Liver (tissue), 9 donors: ENCODE data around the gene TRMT13. TPM values are rescaled to one million over a fixed set of nuclear protein-coding genes. Genes with fewer than 3 reads are reported as not detected.

Experiments
- DNase-seq: peaks from one replicate; pipeline ENCODE4 v3.0.0-alpha.2; 2017; ENCODE audit warnings: low spot score
- H3K27ac ChIP-seq, 2 donors: one replicate each; pipeline ENCODE4 v1.7.0; 2013; ENCODE audit warnings: inconsistent platforms in 2 of 2, low read length in 2 of 2, control low read depth in 1 of 2, low read depth in 1 of 2, mild to moderate bottlenecking in 1 of 2
- H3K27me3 ChIP-seq, 4 donors: one replicate each; pipeline versions ENCODE4 v1.6.1 to v1.7.0; 2013; ENCODE audit warnings: low read length in 3 of 4, inconsistent platforms in 1 of 4, mild to moderate bottlenecking in 1 of 4, moderate library complexity in 1 of 4; ENCODE audit not compliant: control insufficient read depth in 4 of 4, insufficient read depth in 4 of 4
- H3K36me3 ChIP-seq, 4 donors: one replicate each; pipeline versions ENCODE4 v1.6.1 to v1.7.0; 2013; ENCODE audit warnings: low read length in 3 of 4, mild to moderate bottlenecking in 3 of 4, low read depth in 1 of 4, moderate library complexity in 1 of 4; ENCODE audit not compliant: control insufficient read depth in 4 of 4, insufficient read depth in 3 of 4
- H3K4me1 ChIP-seq, 4 donors: one replicate each; pipeline versions ENCODE4 v1.6.1 to v1.7.0; 2013; ENCODE audit warnings: low read length in 3 of 4, mild to moderate bottlenecking in 3 of 4, moderate library complexity in 1 of 4; ENCODE audit not compliant: control insufficient read depth in 4 of 4, insufficient read depth in 4 of 4
- H3K4me3 ChIP-seq, 3 donors: one replicate each; pipeline versions ENCODE4 v1.6.1 to v1.7.0; 2013; ENCODE audit warnings: low read length in 3 of 3, control low read depth in 1 of 3, low read depth in 1 of 3, mild to moderate bottlenecking in 1 of 3
- H3K9ac ChIP-seq, 2 donors: one replicate each; pipeline ENCODE4 v1.7.0; 2013; ENCODE audit warnings: low read length in 2 of 2, mild to moderate bottlenecking in 2 of 2, moderate library complexity in 2 of 2, control low read depth in 1 of 2, low read depth in 1 of 2
- H3K9me3 ChIP-seq, 4 donors: one replicate each; pipeline versions ENCODE4 v1.6.1 to v1.7.0; 2013; ENCODE audit warnings: low read length in 3 of 4; ENCODE audit not compliant: control insufficient read depth in 4 of 4
- EGR1 ChIP-seq, 2 donors: IDR thresholded peaks; 2 replicates each; pipeline ENCODE4 v1.6.1; 2016 to 2018; ENCODE audit warnings: antibody characterized with exemption in 2 of 2, low read depth in 2 of 2
- FOXA1 ChIP-seq: IDR thresholded peaks from 2 replicates; pipeline ENCODE4 v1.6.1; 2016; ENCODE audit warnings: antibody characterized with exemption
- FOXA2 ChIP-seq: IDR thresholded peaks from 2 replicates; pipeline ENCODE4 v1.6.1; 2016; ENCODE audit warnings: antibody characterized with exemption
- GABPA ChIP-seq, 2 donors: IDR thresholded peaks in 1 of 2; conservative IDR thresholded peaks in 1 of 2; 2 replicates each; pipeline ENCODE4 v1.6.1; 2016; ENCODE audit warnings: antibody characterized with exemption in 2 of 2, mild to moderate bottlenecking in 1 of 2, moderate library complexity in 1 of 2
- HNF4A ChIP-seq, 2 donors: conservative IDR thresholded peaks; 2 replicates each; pipeline ENCODE4 v1.6.1; 2016; ENCODE audit warnings: antibody characterized with exemption in 2 of 2, mild to moderate bottlenecking in 2 of 2
- HNF4G ChIP-seq: IDR thresholded peaks from 2 replicates; pipeline ENCODE4 v1.6.1; 2016; ENCODE audit warnings: antibody characterized with exemption
- JUND ChIP-seq, 2 donors: IDR thresholded peaks; 2 replicates each; pipeline ENCODE4 v1.6.1; 2016; ENCODE audit warnings: antibody characterized with exemption in 2 of 2
- NR2F2 ChIP-seq: IDR thresholded peaks from 2 replicates; pipeline ENCODE4 v1.6.1; 2016; ENCODE audit warnings: antibody characterized with exemption
- RAD21 ChIP-seq, 2 donors: IDR thresholded peaks; 2 replicates each; pipeline ENCODE4 v1.6.1; 2016; ENCODE audit warnings: antibody characterized with exemption in 2 of 2, mild to moderate bottlenecking in 2 of 2
- RXRA ChIP-seq, 2 donors: IDR thresholded peaks; 2 replicates each; pipeline ENCODE4 v1.6.1; 2017 to 2018; ENCODE audit warnings: antibody characterized with exemption in 2 of 2, mild to moderate bottlenecking in 1 of 2
- SP1 ChIP-seq: IDR thresholded peaks from 2 replicates; pipeline ENCODE4 v1.6.1; 2018; ENCODE audit warnings: antibody characterized with exemption, mild to moderate bottlenecking
- TAF1 ChIP-seq: conservative IDR thresholded peaks from 2 replicates; pipeline ENCODE4 v1.6.1; 2016; ENCODE audit warnings: antibody characterized with exemption, mild to moderate bottlenecking
- YY1 ChIP-seq: IDR thresholded peaks from 2 replicates; pipeline ENCODE4 v1.6.1; 2016; ENCODE audit warnings: antibody characterized with exemption, mild to moderate bottlenecking
- WGBS: extraction: QIAGEN DNeasy Blood & Tissue Kit; methylation state at CpG from one replicate; pipeline ENCODE4 v1.1.7; 2013; 5-methylcytosine and 5-hydroxymethylcytosine counted together
- polyA plus RNA-seq, 2 donors: library from polyadenylated mRNA; stranded (reverse) in 1 of 2; unstranded in 1 of 2; fragments of 200-250 nt in 1 of 2; fragments of >200 nt in 1 of 2; fragmentation: Nextera tagmentation in 1 of 2; extraction: Ambion mirVana in 1 of 2; gene quantifications; one replicate each; pipeline versions ENCODE4 v1.2.1 to v1.2.3, GENCODE V29; 2013 to 2015
- total RNA-seq, 2 donors: library from RNA; depleted of rRNA; stranded (reverse); fragments of >200 nt; gene quantifications; one replicate each; pipeline ENCODE4 v1.2.3, GENCODE V29; 2014
- TF ChIP-seq, protein P1 (sequence below): IDR thresholded peaks from 2 replicates; pipeline ENCODE4 v1.6.1; 2016; ENCODE audit warnings: antibody characterized with exemption, mild to moderate bottlenecking
- TF ChIP-seq, protein P2 (sequence below): IDR thresholded peaks from 2 replicates; pipeline ENCODE4 v1.6.1; 2016; ENCODE audit warnings: antibody characterized with exemption
- TF ChIP-seq, protein P3 (sequence below): IDR thresholded peaks from 2 replicates; pipeline ENCODE4 v1.6.1; 2016; ENCODE audit warnings: antibody characterized with exemption
- TF ChIP-seq, protein P4 (sequence below): IDR thresholded peaks from 2 replicates; pipeline ENCODE4 v1.6.1; 2016; ENCODE audit warnings: antibody characterized with exemption
- TF ChIP-seq, protein P5 (sequence below): fragments of 150-350 bp; IDR thresholded peaks from 2 replicates; pipeline ENCODE4 v1.5.1; 2017; ENCODE audit warnings: improper control_type of control experiment, low read depth, low read length; ENCODE audit not compliant: missing input control
- donor health status: healthy.
- donor health status: healthy.
- donor health status: healthy.
- donor health status: healthy.
- donor health status: healthy.

The TRMT13 gene
- total and polyA plus RNA-seq, 4 donors, result 3.5 to 11.2 (median 9.3) TPM

DNA sequence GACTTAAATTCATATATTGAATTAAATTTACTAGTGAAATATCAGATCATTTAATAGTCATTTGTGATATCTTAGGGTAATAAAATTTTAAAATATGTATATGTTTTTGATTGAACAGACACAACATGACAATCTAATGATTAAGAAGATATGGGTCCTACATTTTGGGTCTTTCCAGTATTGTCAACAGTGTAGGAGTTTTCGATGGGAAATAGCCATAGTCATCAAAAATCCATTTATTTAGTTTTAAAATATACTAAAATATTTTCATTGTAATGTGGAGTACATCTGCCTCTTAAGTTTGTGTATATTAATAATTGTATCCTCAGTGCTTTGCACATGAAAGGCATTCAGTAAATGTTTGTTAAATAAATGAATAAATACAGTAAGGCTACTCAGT is 14.0 kb downstream of the TRMT13 start:
- Histone ChIP-seq H3K4me3 (no peak overlapping the region), H3K27ac (no peak overlapping the region), H3K27me3 (no peaks in the 10 kb centered on the region), H3K9me3 (no peaks in the 10 kb centered on the region), H3K4me1 (no peaks in the 10 kb centered on the region), H3K9ac (no peak overlapping the region), H3K36me3 (peaks cover 0 to 56% (median 53%) of the 10 kb centered on the region in 4 donors)
- TF ChIP-seq, protein P1, sequence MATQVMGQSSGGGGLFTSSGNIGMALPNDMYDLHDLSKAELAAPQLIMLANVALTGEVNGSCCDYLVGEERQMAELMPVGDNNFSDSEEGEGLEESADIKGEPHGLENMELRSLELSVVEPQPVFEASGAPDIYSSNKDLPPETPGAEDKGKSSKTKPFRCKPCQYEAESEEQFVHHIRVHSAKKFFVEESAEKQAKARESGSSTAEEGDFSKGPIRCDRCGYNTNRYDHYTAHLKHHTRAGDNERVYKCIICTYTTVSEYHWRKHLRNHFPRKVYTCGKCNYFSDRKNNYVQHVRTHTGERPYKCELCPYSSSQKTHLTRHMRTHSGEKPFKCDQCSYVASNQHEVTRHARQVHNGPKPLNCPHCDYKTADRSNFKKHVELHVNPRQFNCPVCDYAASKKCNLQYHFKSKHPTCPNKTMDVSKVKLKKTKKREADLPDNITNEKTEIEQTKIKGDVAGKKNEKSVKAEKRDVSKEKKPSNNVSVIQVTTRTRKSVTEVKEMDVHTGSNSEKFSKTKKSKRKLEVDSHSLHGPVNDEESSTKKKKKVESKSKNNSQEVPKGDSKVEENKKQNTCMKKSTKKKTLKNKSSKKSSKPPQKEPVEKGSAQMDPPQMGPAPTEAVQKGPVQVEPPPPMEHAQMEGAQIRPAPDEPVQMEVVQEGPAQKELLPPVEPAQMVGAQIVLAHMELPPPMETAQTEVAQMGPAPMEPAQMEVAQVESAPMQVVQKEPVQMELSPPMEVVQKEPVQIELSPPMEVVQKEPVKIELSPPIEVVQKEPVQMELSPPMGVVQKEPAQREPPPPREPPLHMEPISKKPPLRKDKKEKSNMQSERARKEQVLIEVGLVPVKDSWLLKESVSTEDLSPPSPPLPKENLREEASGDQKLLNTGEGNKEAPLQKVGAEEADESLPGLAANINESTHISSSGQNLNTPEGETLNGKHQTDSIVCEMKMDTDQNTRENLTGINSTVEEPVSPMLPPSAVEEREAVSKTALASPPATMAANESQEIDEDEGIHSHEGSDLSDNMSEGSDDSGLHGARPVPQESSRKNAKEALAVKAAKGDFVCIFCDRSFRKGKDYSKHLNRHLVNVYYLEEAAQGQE, result no peak
- no peak for TF ChIP-seq JUND (IDR thresholded peaks at IDR 0.05)
- TF ChIP-seq, protein P2, sequence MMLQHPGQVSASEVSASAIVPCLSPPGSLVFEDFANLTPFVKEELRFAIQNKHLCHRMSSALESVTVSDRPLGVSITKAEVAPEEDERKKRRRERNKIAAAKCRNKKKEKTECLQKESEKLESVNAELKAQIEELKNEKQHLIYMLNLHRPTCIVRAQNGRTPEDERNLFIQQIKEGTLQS, result no peak
- TF ChIP-seq HNF4A (conservative IDR thresholded peaks at IDR 0.05), result no peak
- TF ChIP-seq FOXA2, result no peak
- TF ChIP-seq HNF4G, result no peak
- TF ChIP-seq FOXA1, result no peak
- no peak for TF ChIP-seq EGR1 (IDR thresholded peaks at IDR 0.05; ENCODE audit: low read depth in 2 of 2)
- no peak for TF ChIP-seq NR2F2
- no peak for TF ChIP-seq YY1
- no peak for TF ChIP-seq TAF1
- TF ChIP-seq, protein P3, sequence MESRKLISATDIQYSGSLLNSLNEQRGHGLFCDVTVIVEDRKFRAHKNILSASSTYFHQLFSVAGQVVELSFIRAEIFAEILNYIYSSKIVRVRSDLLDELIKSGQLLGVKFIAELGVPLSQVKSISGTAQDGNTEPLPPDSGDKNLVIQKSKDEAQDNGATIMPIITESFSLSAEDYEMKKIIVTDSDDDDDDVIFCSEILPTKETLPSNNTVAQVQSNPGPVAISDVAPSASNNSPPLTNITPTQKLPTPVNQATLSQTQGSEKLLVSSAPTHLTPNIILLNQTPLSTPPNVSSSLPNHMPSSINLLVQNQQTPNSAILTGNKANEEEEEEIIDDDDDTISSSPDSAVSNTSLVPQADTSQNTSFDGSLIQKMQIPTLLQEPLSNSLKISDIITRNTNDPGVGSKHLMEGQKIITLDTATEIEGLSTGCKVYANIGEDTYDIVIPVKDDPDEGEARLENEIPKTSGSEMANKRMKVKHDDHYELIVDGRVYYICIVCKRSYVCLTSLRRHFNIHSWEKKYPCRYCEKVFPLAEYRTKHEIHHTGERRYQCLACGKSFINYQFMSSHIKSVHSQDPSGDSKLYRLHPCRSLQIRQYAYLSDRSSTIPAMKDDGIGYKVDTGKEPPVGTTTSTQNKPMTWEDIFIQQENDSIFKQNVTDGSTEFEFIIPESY, result no peak
- TF ChIP-seq RXRA (IDR thresholded peaks at IDR 0.05), result no peak
- no peak for TF ChIP-seq RAD21 (IDR thresholded peaks at IDR 0.05)
- TF ChIP-seq SP1, result no peak
- 98% methylated on average over 1 of the region's 1 CpG for WGBS
- DNase-seq, result no peak

DNA sequence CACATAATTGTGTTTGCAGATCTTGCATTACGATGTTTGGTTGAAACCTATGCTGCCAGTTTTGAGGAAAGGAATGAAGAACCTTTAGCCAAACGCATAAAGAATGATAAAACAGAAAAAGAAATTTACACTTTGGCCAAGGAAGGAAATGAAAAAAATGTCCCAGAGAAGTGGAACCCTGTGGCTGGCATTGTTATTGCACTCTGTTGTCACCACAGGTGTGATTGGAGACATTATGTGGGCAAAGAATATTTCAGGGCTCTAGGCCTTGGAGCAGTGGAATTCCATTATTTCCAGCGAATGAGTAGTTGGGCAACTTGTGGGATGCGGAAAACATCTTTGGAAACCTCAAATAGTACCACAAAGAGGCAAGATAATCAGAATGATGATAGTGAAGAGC is 14.9 kb downstream of the TRMT13 start:
- H3K4me3 ChIP-seq, result no peak overlapping the region
- H3K4me1 ChIP-seq, result no peaks in the 10 kb centered on the region
- H3K27ac ChIP-seq, result no peak overlapping the region
- no peaks in the 10 kb centered on the region for H3K9me3 ChIP-seq
- DNase-seq, result no peak
- no peaks in the 10 kb centered on the region for H3K27me3 ChIP-seq
- no peak overlapping the region for H3K9ac ChIP-seq
- H3K36me3 ChIP-seq, result peaks cover 0 to 50% (median 47%) of the 10 kb centered on the region in 4 donors
- WGBS, result 93% methylated on average over 4 of the region's 4 CpGs
- TF ChIP-seq FOXA1, result no peak
- no peak for TF ChIP-seq SP1
- no peak for TF ChIP-seq YY1
- TF ChIP-seq HNF4G, result no peak
- TF ChIP-seq, protein P4, sequence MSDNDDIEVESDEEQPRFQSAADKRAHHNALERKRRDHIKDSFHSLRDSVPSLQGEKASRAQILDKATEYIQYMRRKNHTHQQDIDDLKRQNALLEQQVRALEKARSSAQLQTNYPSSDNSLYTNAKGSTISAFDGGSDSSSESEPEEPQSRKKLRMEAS, result no peak
- TF ChIP-seq GABPA (IDR thresholded peaks at IDR 0.05 in 1 of 2, conservative IDR thresholded peaks at IDR 0.05 in 1 of 2), result no peak
- no peak for TF ChIP-seq JUND (IDR thresholded peaks at IDR 0.05)
- TF ChIP-seq, protein P5, sequence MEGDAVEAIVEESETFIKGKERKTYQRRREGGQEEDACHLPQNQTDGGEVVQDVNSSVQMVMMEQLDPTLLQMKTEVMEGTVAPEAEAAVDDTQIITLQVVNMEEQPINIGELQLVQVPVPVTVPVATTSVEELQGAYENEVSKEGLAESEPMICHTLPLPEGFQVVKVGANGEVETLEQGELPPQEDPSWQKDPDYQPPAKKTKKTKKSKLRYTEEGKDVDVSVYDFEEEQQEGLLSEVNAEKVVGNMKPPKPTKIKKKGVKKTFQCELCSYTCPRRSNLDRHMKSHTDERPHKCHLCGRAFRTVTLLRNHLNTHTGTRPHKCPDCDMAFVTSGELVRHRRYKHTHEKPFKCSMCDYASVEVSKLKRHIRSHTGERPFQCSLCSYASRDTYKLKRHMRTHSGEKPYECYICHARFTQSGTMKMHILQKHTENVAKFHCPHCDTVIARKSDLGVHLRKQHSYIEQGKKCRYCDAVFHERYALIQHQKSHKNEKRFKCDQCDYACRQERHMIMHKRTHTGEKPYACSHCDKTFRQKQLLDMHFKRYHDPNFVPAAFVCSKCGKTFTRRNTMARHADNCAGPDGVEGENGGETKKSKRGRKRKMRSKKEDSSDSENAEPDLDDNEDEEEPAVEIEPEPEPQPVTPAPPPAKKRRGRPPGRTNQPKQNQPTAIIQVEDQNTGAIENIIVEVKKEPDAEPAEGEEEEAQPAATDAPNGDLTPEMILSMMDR, result no peak
- TF ChIP-seq, protein P3, result no peak
- no peak for TF ChIP-seq RAD21 (IDR thresholded peaks at IDR 0.05)
- no peak for TF ChIP-seq NR2F2
- TF ChIP-seq EGR1 (IDR thresholded peaks at IDR 0.05; ENCODE audit: low read depth in 2 of 2), result no peak
- TF ChIP-seq FOXA2, result no peak
- no peak for TF ChIP-seq HNF4A (conservative IDR thresholded peaks at IDR 0.05)
- TF ChIP-seq, protein P2, result no peak
- TF ChIP-seq TAF1, result no peak
- TF ChIP-seq RXRA (IDR thresholded peaks at IDR 0.05), result no peak
